PC-9 (cell line): Measurements from ENCODE around the gene EIF4G2.
A peak's percentile ranks its signal among the peaks of the same experiment; 100 is the strongest.

Experiments
- EZH2 ChIP-seq: fragments of 200-600 bp; sonication (generic); IDR thresholded peaks from 2 replicates; pipeline ENCODE4 v1.8.0; 2017; ENCODE audit warnings: antibody characterized with exemption, low read depth
- TF ChIP-seq, protein P1 (sequence below): fragments of 200-600 bp; sonication (generic); conservative IDR thresholded peaks from 2 replicates; pipeline ENCODE4 v1.6.1; 2017; ENCODE audit warnings: mixed run types, antibody characterized with exemption, mild to moderate bottlenecking, moderate library complexity

DNA sequence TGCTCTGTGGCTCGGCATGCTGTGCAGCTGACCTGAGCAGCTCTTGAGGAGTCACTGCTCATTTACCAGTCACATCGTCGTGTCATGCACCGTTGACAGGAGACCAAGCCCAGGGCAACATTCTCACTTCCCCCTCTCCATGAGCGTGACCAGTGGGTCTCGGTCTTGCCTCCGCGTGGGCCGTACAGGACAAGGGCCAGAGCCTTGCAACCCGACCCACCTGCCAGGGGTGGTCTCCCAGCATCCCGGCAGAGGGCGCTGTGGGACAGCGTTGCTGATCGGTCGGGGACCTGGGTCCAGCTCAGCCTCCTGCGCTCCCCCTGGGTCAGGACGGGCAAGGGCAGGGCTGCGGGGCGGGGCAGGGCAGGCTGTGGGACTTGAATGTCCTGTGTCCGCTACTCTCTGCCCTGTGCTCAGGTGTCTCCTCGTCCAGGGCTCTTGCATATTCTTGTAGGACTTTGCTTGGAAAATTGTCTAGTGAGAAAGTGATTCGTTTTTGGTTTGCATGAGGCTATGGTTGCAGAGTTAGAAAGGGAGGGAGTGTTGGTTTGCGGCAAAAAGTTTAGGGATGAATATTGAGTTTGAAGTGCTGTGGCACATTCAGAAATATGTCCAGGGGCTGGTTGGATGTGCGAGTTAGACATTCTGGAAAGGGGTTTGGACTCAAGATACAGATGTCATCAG is 16.2 kb downstream of the EIF4G2 start:
- TF ChIP-seq, protein P1, sequence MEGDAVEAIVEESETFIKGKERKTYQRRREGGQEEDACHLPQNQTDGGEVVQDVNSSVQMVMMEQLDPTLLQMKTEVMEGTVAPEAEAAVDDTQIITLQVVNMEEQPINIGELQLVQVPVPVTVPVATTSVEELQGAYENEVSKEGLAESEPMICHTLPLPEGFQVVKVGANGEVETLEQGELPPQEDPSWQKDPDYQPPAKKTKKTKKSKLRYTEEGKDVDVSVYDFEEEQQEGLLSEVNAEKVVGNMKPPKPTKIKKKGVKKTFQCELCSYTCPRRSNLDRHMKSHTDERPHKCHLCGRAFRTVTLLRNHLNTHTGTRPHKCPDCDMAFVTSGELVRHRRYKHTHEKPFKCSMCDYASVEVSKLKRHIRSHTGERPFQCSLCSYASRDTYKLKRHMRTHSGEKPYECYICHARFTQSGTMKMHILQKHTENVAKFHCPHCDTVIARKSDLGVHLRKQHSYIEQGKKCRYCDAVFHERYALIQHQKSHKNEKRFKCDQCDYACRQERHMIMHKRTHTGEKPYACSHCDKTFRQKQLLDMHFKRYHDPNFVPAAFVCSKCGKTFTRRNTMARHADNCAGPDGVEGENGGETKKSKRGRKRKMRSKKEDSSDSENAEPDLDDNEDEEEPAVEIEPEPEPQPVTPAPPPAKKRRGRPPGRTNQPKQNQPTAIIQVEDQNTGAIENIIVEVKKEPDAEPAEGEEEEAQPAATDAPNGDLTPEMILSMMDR, result peak; percentile 85
- TF ChIP-seq EZH2, result no peak
